GM12873 (cell line): ENCODE results near the gene UBE2U.

Experiments
- CTCF ChIP-seq: IDR thresholded peaks from 2 replicates; pipeline ENCODE4 v1.5.1; 2012; ENCODE audit warnings: low read depth, mild to moderate bottlenecking, moderate library complexity, low read length, control low read depth; ENCODE audit not compliant: insufficient read depth; ENCODE audit errors: missing control alignments

The UBE2U gene

GRCh38 chr1:64280001-64280400 is 76.6 kb downstream of the UBE2U start:
- no peak for TF ChIP-seq CTCF

- TF ChIP-seq CTCF: no peak
Measured at GRCh38 chr1:64282351-64282750, 78.9 kb downstream of the UBE2U start.

- TF ChIP-seq CTCF: no peak
Measured at GRCh38 chr1:64287071-64287470, 83.6 kb downstream of the UBE2U start.

- TF ChIP-seq CTCF: no peak
Measured at GRCh38 chr1:64290420-64290819, 87.0 kb downstream of the UBE2U start.

- no peak for TF ChIP-seq CTCF
Measured at GRCh38 chr1:64291931-64292330, 88.5 kb downstream of the UBE2U start.

GRCh38 chr1:64292399-64292798 is 89.0 kb downstream of the UBE2U start:
- no peak for TF ChIP-seq CTCF

GRCh38 chr1:64293820-64294219 is 90.4 kb downstream of the UBE2U start:
- no peak for TF ChIP-seq CTCF

GRCh38 chr1:64295136-64295535 is 91.7 kb downstream of the UBE2U start:
- no peak for TF ChIP-seq CTCF
